ENCODE measurements around the gene C12orf60. TPM values are rescaled to one million over a fixed set of nuclear protein-coding genes. Genes with fewer than 3 reads are reported as not detected.

C12orf60 gene
- total RNA-seq, 1 donor from 2014 or later, result 2.2 TPM

DNA sequence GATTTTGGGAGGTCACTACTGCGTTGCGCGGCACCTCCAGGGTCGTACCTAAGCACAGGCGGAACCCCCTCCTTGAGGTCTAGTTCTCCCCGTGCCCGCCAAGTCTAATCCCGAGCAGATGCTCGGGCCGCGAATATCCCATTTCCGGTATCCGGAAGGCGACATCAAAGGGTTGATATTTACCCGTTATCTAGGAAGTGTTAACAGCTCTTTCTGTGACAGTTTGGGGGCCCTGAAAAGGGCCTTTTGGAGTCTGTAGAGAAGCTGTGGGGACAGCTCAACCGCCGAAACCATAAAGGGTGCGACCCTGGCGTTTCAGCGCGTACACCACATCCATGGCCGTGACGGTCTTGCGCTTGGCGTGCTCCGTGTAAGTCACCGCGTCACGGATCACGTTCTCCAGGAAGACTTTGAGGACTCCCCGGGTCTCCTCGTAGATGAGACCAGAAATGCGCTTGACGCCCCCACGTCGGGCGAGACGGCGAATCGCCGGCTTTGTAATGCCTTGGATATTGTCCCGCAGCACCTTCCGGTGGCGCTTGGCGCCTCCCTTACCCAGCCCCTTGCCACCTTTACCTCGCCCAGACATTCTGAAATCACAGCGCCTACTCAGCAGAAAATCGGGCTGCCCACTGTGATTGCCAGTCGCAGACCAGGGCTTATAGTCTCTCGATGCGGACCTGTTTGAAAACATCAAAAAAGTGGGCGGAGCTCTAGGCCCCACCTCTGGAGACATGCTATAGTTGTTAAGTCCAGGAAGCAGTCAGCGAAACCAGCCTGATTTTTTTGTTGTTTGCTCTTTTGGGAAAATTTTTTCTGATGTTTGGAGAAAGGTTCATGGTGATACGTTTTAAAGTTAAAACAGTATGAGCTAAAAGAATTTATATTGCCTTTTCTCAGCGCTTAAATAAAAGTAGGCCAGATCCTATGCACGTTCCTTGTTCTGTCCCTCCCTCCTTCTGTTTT, 32.7 kb upstream of the C12orf60 start:
- Mint-ChIP-seq H3K27me3 (ENCODE audit: insufficient read depth) (no peaks in the 10 kb centered on the region), H3K36me3 (ENCODE audit: low read depth) (peaks cover 26% of the 10 kb centered on the region), H3K4me1 (ENCODE audit: low read depth) (peaks cover 67% of the 10 kb centered on the region), H3K27ac (peak overlapping the region; percentile 97), H3K9me3 (peaks cover 4% of the 10 kb centered on the region), H3K4me3 (peak overlapping the region; percentile 86)
- intact Hi-C loops (cut with micrococcal nuclease), result loop anchor here (1.0 to 10.0 kb wide), 12 partner anchors 47 to 1112 kb away; partner anchors contain the start of genes ARHGDIB, ATF7IP and STRAP
- DNase-seq (ENCODE audit: low spot score), result peak; percentile 93

- Mint-ChIP-seq H3K4me3 (peak overlapping the region; percentile 82), H3K27ac (peak overlapping the region; percentile 92), H3K9me3 (no peaks in the 10 kb centered on the region), H3K27me3 (ENCODE audit: insufficient read depth) (no peaks in the 10 kb centered on the region), H3K4me1 (ENCODE audit: low read depth) (peaks cover 71% of the 10 kb centered on the region), H3K36me3 (ENCODE audit: low read depth) (peaks cover 20% of the 10 kb centered on the region)
- intact Hi-C loops (cut with micrococcal nuclease), result loop anchor here (1.0 to 10.0 kb wide), 9 partner anchors 189 to 929 kb away; partner anchors contain the start of genes ARHGDIB and ATF7IP
- peak; percentile 24 for DNase-seq (ENCODE audit: low spot score)
Measured at GRCh38 chr12:14771651-14772137, 31.8 kb upstream of the C12orf60 start.

- Mint-ChIP-seq H3K36me3 (ENCODE audit: low read depth) (peaks cover 10% of the 10 kb centered on the region), H3K4me1 (ENCODE audit: low read depth) (peaks cover 63% of the 10 kb centered on the region), H3K27me3 (ENCODE audit: insufficient read depth) (no peaks in the 10 kb centered on the region), H3K9me3 (no peaks in the 10 kb centered on the region), H3K4me3 (peak overlapping the region; percentile 97), H3K27ac (no peak overlapping the region)
- intact Hi-C loops (cut with micrococcal nuclease), result loop anchor here (5.0 to 10.0 kb wide), 2 partner anchors 318 to 536 kb away; no protein-coding TSS in a partner anchor
- no peak for DNase-seq (ENCODE audit: low spot score)
Measured at GRCh38 chr12:14772946-14773345, 30.5 kb upstream of the C12orf60 start.

DNA sequence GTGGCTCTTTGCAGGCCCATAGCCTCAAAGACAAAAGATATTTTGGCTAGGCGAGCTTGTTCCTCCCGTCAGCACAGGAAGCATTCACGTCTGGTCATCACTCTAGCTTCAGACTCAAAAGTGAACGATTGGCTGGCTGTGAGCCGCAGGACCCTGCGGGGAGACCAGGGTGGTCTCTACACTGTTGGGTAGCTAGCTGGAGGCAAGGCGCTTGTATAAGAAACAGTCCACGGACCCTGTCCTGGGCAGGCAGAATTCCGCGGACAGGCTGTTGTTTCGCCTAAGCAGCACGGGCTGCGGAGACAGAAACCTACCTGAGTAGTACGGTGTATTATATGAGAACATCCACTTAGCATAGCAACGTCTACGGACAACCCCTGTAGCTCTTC, 29.8 kb upstream of the C12orf60 start:
- Mint-ChIP-seq H3K9me3 (no peaks in the 10 kb centered on the region), H3K27me3 (ENCODE audit: insufficient read depth) (no peaks in the 10 kb centered on the region), H3K4me1 (ENCODE audit: low read depth) (peaks cover 59% of the 10 kb centered on the region), H3K27ac (peak overlapping the region; percentile 98), H3K4me3 (peak overlapping the region; percentile 97), H3K36me3 (ENCODE audit: low read depth) (peaks cover 8% of the 10 kb centered on the region)
- intact Hi-C loops (cut with micrococcal nuclease), result loop anchor here (1.0 to 10.0 kb wide), 6 partner anchors 30 to 536 kb away; partner anchors contain the start of genes ARHGDIB, C12orf60 and WBP11
- no peak for DNase-seq (ENCODE audit: low spot score)

GRCh38 chr12:14774074-14774905, 29.2 kb upstream of the C12orf60 start:
- H3K36me3 Mint-ChIP-seq (ENCODE audit: low read depth), result peaks cover 5% of the 10 kb centered on the region
- intact Hi-C loops (cut with micrococcal nuclease), result loop anchor here (1.0 to 10.0 kb wide), 6 partner anchors 29 to 537 kb away; partner anchors contain the start of genes ARHGDIB, C12orf60 and WBP11
- H3K4me3 Mint-ChIP-seq, result peak overlapping the region; percentile 97
- H3K4me1 Mint-ChIP-seq (ENCODE audit: low read depth), result peaks cover 53% of the 10 kb centered on the region
- H3K27ac Mint-ChIP-seq, result peak overlapping the region; percentile 98
- H3K27me3 Mint-ChIP-seq (ENCODE audit: insufficient read depth), result no peaks in the 10 kb centered on the region
- no peaks in the 10 kb centered on the region for H3K9me3 Mint-ChIP-seq
- peak; percentile 92 for DNase-seq (ENCODE audit: low spot score)

DNA sequence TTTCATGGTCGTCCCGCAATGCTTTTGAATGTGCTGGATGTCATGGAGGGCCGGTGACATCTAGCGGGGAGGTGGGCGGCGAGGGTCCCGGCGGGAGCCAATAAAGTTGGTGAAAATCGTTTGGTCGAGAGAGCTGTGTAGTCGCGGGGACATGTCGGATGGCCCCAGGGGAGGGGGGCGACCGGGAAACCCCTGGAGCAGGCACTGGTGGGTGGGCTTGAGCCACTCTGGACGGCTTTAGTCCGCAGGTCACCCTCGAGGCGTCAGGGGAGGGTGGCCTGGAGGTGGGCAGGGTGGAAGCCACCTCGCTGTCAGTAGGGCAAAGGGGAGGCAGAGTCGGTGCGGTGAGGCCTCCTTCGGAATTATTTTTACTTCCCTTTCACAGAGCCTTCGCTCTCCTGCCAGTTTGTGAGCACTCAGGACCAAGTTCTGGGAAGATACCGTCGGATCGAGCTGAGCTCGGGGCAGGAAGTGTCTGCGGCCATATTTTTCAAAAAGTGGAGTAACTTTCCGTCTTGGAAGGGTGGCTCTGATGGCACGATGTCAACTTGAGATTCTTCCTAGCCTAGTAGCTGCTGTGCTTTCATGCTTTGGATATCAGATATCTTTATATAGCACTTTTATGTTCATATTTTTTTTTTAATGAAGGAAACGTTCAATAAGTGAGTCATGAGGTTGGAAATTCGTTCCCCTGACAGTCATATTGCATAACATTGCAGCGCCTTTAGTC, 28.4 kb upstream of the C12orf60 start:
- peak; percentile 36 for DNase-seq (ENCODE audit: low spot score)
- peaks cover 5% of the 10 kb centered on the region for H3K36me3 Mint-ChIP-seq (ENCODE audit: low read depth)
- H3K27me3 Mint-ChIP-seq (ENCODE audit: insufficient read depth), result no peaks in the 10 kb centered on the region
- H3K9me3 Mint-ChIP-seq, result no peaks in the 10 kb centered on the region
- intact Hi-C loops (cut with micrococcal nuclease), result loop anchor here (1.0 to 10.0 kb wide), 7 partner anchors 28 to 538 kb away; partner anchors contain the start of genes ARHGDIB, C12orf60 and WBP11
- H3K27ac Mint-ChIP-seq, result peak overlapping the region; percentile 98
- peaks cover 55% of the 10 kb centered on the region for H3K4me1 Mint-ChIP-seq (ENCODE audit: low read depth)
- H3K4me3 Mint-ChIP-seq, result peak overlapping the region; percentile 97

GRCh38 chr12:14775636-14775980, 27.9 kb upstream of the C12orf60 start:
- no peaks in the 10 kb centered on the region for H3K9me3 Mint-ChIP-seq
- peaks cover 5% of the 10 kb centered on the region for H3K36me3 Mint-ChIP-seq (ENCODE audit: low read depth)
- H3K27me3 Mint-ChIP-seq (ENCODE audit: insufficient read depth), result no peaks in the 10 kb centered on the region
- peak overlapping the region; percentile 97 for H3K4me3 Mint-ChIP-seq
- peaks cover 59% of the 10 kb centered on the region for H3K4me1 Mint-ChIP-seq (ENCODE audit: low read depth)
- intact Hi-C loops (cut with micrococcal nuclease), result loop anchor here (1.0 to 10.0 kb wide), 2 partner anchors 135 to 321 kb away; no protein-coding TSS in a partner anchor
- peak overlapping the region; percentile 98 for H3K27ac Mint-ChIP-seq
- DNase-seq (ENCODE audit: low spot score), result no peak

- Mint-ChIP-seq H3K4me3 (peak overlapping the region; percentile 97), H3K36me3 (ENCODE audit: low read depth) (peaks cover 5% of the 10 kb centered on the region), H3K4me1 (ENCODE audit: low read depth) (peaks cover 56% of the 10 kb centered on the region), H3K27me3 (ENCODE audit: insufficient read depth) (no peaks in the 10 kb centered on the region), H3K9me3 (no peaks in the 10 kb centered on the region), H3K27ac (no peak overlapping the region)
- intact Hi-C loops (cut with micrococcal nuclease), result loop anchor here (2.0 to 10.0 kb wide), 2 partner anchors 218 to 322 kb away; no protein-coding TSS in a partner anchor
- no peak for DNase-seq (ENCODE audit: low spot score)
Measured at GRCh38 chr12:14776236-14776961, 27.1 kb upstream of the C12orf60 start.

DNA sequence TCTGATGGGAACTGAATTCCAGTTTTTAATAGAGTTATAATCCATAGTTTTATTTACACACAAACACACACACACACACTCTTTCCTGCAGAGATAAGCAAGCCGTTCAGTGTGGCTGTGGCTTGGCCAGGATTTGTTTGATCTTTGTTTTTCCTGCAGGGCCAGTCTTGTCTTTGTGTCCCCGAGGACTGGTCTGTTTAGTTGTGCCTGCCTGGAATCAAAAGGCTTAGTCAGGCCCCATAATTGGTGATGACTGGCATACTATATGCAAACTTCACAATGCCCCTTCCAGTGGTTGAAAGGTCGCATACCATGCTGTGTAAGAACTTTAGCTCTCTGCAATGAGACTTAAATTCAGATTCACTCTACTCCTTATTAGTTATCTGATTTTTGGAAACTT, 26.2 kb upstream of the C12orf60 start:
- Mint-ChIP-seq H3K4me1 (ENCODE audit: low read depth) (peaks cover 49% of the 10 kb centered on the region), H3K9me3 (no peaks in the 10 kb centered on the region), H3K27ac (no peak overlapping the region), H3K27me3 (ENCODE audit: insufficient read depth) (no peaks in the 10 kb centered on the region), H3K4me3 (no peak overlapping the region), H3K36me3 (ENCODE audit: low read depth) (peaks cover 5% of the 10 kb centered on the region)
- DNase-seq (ENCODE audit: low spot score), result no peak
- intact Hi-C loops (cut with micrococcal nuclease), result loop anchor here (2.0 to 10.0 kb wide), 2 partner anchors 218 to 322 kb away; no protein-coding TSS in a partner anchor

GRCh38 chr12:14779834-14780233, 23.6 kb upstream of the C12orf60 start:
- no peak overlapping the region for H3K27ac Mint-ChIP-seq
- H3K4me3 Mint-ChIP-seq, result no peak overlapping the region
- no peaks in the 10 kb centered on the region for H3K9me3 Mint-ChIP-seq
- peaks cover 12% of the 10 kb centered on the region for H3K36me3 Mint-ChIP-seq (ENCODE audit: low read depth)
- no peak for DNase-seq (ENCODE audit: low spot score)
- H3K27me3 Mint-ChIP-seq (ENCODE audit: insufficient read depth), result no peaks in the 10 kb centered on the region
- peaks cover 46% of the 10 kb centered on the region for H3K4me1 Mint-ChIP-seq (ENCODE audit: low read depth)
- intact Hi-C loops (cut with micrococcal nuclease), result loop anchor here (10.0 kb wide), 1 partner anchor 325 kb away; no protein-coding TSS in a partner anchor

GRCh38 chr12:14780859-14781258, 22.6 kb upstream of the C12orf60 start:
- Mint-ChIP-seq H3K27me3 (ENCODE audit: insufficient read depth) (no peaks in the 10 kb centered on the region), H3K9me3 (no peaks in the 10 kb centered on the region), H3K27ac (no peak overlapping the region), H3K4me3 (no peak overlapping the region), H3K36me3 (ENCODE audit: low read depth) (peaks cover 15% of the 10 kb centered on the region), H3K4me1 (ENCODE audit: low read depth) (peaks cover 37% of the 10 kb centered on the region)
- no peak for DNase-seq (ENCODE audit: low spot score)
- intact Hi-C loops (cut with micrococcal nuclease), result no loop called here

Data from activated T-helper 1 cell treated with anti-CD3 and anti-CD28 coated beads, Interleukin-12 subunit alpha, Interleukin-12 subunit beta, Interleukin-2, Interleukin-4 antibody, amounts not matched to agents 30 ng/mL and 10 ng/mL and 1 ng/mL, durations not matched to agents 14 hours and 24 hours and 36 hours (primary cell).